Muscle of leg (tissue), 11 donors: ENCODE data around the gene AGAP3. TPM values are rescaled to one million over a fixed set of nuclear protein-coding genes. Genes with fewer than 3 reads are reported as not detected.

Source experiments
- DNase-seq: peaks from one replicate; pipeline ENCODE4 v3.0.0; 2013
- H3K27ac ChIP-seq: one replicate; pipeline ENCODE4 v1.5.1; 2013; ENCODE audit warnings: mild to moderate bottlenecking, low read length, control low read depth
- H3K27me3 ChIP-seq: one replicate; pipeline ENCODE4 v1.6.1; 2013; ENCODE audit warnings: low read length; ENCODE audit not compliant: control insufficient read depth, insufficient read depth
- H3K36me3 ChIP-seq: one replicate; pipeline ENCODE4 v1.6.1; 2013; ENCODE audit warnings: low read length; ENCODE audit not compliant: control insufficient read depth, insufficient read depth
- H3K4me1 ChIP-seq: one replicate; pipeline ENCODE4 v1.6.1; 2013; ENCODE audit warnings: low read length; ENCODE audit not compliant: control insufficient read depth, insufficient read depth
- H3K4me3 ChIP-seq: one replicate; pipeline ENCODE4 v1.5.1; 2013; ENCODE audit warnings: low read length, control low read depth
- H3K9me3 ChIP-seq: replicated peaks from 2 replicates; pipeline ENCODE4 v1.6.1; 2013; ENCODE audit warnings: low read depth, low read length; ENCODE audit not compliant: control insufficient read depth
- WGBS: methylation state at CpG from one replicate; pipeline ENCODE4 v1.1.5; 2013; ENCODE audit warnings: missing lambda C conversion rate; ENCODE audit not compliant: insufficient coverage; 5-methylcytosine and 5-hydroxymethylcytosine counted together
- polyA plus RNA-seq, 8 donors: library from polyadenylated mRNA; unstranded; fragments of 120-200 nt; gene quantifications; one replicate each; pipeline versions ENCODE4 v1.2.1 to v1.2.3, GENCODE V29; 2013; ENCODE audit warnings: inconsistent platforms in 1 of 8, low replicate concordance in 1 of 8; ENCODE audit not compliant: insufficient read length in 8 of 8, insufficient read depth in 1 of 8
- total RNA-seq: library from RNA; stranded (reverse); fragments of 120-200 nt; gene quantifications from one replicate; pipeline ENCODE4 v1.2.4, GENCODE V29; 2013

AGAP3 gene
- total and polyA plus RNA-seq, 9 donors = 37.0 to 95.4 (median 74.6) TPM

DNA sequence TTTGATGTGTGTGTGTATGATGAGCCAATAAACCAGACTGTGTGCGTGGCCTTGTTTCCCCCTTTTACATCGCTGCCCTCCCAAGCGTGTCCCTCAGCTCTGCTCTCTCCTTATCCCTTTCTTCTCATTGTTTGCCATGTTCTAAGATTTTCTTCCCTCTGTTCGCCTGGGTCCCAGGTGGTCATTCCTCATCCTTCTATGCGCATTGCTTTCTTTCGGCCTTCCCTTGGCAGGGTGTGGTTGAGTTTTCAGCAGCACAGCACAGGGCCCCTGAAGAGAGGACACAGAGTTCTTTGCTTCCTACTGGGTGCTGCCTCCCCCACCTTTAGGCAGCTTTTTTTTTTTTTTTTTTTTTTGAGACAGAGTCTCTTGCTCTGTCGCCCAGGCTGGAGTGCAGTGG is 58.1 kb downstream of the AGAP3 start:
- Histone ChIP-seq H3K4me1 (peaks cover 25% of the 10 kb centered on the region), H3K27me3 (peaks cover 6% of the 10 kb centered on the region), H3K36me3 (peaks cover 57% of the 10 kb centered on the region), H3K27ac (no peak overlapping the region), H3K9me3 (no peaks in the 10 kb centered on the region), H3K4me3 (no peak overlapping the region)
- WGBS = 100% methylated on average over 1 of the region's 7 CpGs
- DNase-seq = peak; percentile 1

DNA sequence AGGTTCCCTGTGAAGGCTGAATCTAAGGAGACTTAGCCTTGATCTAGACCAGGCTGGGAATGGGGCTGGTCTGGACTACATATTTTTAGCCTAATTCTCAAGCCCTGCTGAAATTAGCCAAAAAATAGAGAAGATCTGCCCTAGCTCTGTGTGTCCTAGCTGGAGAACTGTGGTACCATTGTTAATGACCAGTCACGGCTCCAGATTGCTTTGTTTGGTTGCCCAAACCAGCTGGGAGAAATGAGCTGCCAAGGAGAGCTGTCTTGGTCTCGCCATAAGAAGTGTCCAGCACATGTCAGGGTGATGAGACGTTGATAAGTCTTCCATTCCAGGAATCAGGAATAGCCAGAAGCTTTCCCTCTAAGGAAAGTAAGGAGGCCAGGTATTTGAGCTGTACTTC is 60.5 kb downstream of the AGAP3 start:
- peaks cover 36% of the 10 kb centered on the region for H3K36me3 ChIP-seq
- 56% methylated on average over 1 of the region's 3 CpGs for WGBS
- H3K27me3 ChIP-seq = peaks cover 6% of the 10 kb centered on the region
- no peak overlapping the region for H3K27ac ChIP-seq
- H3K9me3 ChIP-seq = no peaks in the 10 kb centered on the region
- no peak for DNase-seq
- no peak overlapping the region for H3K4me3 ChIP-seq
- H3K4me1 ChIP-seq = peaks cover 24% of the 10 kb centered on the region

DNA sequence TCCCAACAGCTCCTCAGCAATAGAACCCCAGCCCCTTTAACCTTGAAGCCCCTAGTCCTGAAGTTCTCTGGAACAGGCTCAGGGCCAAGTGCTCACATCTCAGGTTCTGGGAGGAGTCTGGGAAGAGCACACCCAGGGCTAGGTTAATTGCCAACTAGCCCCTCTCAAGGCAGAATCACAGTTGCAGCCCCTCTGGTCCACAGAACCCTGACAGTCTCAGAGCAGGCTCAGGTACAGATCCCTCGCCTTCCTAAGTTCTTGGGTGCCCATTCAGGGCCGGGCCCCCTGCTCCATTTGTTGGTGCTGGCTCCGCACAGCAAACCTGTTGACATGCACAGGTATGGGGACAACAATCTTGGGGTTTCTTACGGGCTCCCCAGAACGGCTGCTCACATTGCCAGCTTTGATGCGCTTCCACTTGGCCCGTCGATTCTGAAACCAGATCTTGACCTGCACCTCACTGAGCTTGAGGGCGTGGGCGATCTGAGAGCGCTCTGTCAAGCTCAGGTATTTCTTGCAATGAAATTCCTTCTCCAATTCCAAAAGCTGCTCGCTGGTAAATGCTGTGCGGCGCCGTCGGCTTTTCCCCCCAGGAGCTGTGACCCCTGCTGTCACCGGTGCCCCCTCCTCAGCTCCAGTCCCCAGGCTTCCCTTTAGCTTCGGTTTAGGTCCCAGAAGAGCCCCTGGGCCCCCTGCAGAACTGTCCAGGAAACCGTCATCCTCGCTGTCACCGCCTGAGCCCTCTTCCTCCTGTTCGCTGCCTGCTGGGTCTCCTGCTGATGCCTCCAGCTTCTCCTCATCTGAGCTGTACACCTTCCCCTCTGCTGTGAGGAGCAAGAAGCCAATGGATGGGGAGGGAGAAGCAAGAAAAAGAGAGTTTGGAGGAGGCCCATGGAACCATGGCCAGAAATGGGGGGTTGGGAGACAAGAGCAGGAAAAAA is 62.3 kb downstream of the AGAP3 start:
- peaks cover 9% of the 10 kb centered on the region for H3K4me1 ChIP-seq
- H3K36me3 ChIP-seq = peaks cover 18% of the 10 kb centered on the region
- no peak overlapping the region for H3K27ac ChIP-seq
- H3K27me3 ChIP-seq = peaks cover 11% of the 10 kb centered on the region
- no peak for DNase-seq
- H3K9me3 ChIP-seq = no peaks in the 10 kb centered on the region
- H3K4me3 ChIP-seq = no peak overlapping the region
- 59% methylated on average over 17 of the region's 22 CpGs for WGBS

DNA sequence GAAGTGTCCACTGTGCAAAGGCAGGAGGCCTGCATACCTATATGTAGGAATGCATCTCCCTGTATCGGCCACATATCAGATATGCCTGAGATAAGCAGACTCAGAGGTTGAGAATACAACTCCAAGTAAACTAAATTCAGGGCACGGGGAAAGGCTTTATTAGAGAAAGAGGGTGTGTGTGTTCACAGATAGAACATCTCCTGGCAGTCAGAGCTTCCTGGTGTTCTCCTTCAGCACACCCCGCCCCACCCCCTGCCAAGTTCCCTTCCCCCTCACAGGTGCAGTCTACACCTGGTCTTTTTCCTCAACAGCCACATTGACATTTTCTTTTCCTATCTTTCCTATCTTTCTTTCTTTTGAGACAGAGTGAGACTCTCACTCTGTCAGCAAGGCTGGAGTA is 64.1 kb downstream of the AGAP3 start:
- H3K4me1 ChIP-seq = peaks cover 6% of the 10 kb centered on the region
- 89% methylated on average over 1 of the region's 3 CpGs for WGBS
- H3K4me3 ChIP-seq = no peak overlapping the region
- DNase-seq = no peak
- no peaks in the 10 kb centered on the region for H3K9me3 ChIP-seq
- peaks cover 3% of the 10 kb centered on the region for H3K36me3 ChIP-seq
- no peak overlapping the region for H3K27ac ChIP-seq
- H3K27me3 ChIP-seq = peaks cover 11% of the 10 kb centered on the region

DNA sequence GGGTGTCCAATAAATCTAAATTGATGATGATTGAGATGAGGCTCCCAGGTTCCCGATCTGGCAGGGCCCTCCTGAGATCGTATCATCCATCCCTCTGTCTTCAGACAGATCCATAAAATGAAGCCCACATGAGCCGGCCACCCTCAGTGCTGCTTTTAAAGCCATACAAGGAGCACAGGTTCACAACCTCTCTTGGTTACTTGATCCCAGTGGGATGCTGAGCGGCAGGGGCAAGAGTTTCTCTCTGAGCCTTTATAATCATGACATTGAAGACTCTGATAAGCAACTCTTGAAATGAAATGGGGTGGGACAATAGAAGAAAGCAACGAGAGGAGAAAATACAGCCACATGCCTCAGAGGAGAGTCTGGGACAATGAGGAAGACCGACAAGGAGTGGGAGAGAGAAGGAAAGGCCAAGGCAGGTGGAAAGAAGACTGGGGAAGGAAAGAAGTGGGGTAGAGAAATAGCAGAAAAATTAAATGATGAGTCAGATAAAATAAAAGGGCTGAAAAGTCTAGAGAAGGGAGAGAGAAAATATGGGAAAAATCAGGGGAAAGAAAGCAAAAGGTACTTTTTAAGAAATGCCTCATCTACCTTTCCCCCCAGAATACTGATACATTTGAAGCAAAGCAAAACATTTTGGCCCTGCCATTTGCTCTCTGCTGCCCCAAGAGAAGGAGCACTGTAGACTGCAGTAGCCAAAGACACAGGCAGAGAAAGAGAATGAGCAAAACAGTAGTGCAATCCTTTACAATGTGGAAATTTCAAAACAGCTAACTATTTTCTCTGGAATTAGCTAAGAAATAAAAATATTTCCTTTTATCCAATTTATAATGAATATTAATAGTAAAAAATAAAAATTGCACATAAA is 66.6 kb downstream of the AGAP3 start:
- Histone ChIP-seq H3K27me3 (peaks cover 14% of the 10 kb centered on the region), H3K36me3 (no peaks in the 10 kb centered on the region), H3K4me3 (no peak overlapping the region), H3K9me3 (no peaks in the 10 kb centered on the region), H3K4me1 (peaks cover 6% of the 10 kb centered on the region), H3K27ac (no peak overlapping the region)
- no peak for DNase-seq
- WGBS = 47% methylated on average over 5 of the region's 6 CpGs

DNA sequence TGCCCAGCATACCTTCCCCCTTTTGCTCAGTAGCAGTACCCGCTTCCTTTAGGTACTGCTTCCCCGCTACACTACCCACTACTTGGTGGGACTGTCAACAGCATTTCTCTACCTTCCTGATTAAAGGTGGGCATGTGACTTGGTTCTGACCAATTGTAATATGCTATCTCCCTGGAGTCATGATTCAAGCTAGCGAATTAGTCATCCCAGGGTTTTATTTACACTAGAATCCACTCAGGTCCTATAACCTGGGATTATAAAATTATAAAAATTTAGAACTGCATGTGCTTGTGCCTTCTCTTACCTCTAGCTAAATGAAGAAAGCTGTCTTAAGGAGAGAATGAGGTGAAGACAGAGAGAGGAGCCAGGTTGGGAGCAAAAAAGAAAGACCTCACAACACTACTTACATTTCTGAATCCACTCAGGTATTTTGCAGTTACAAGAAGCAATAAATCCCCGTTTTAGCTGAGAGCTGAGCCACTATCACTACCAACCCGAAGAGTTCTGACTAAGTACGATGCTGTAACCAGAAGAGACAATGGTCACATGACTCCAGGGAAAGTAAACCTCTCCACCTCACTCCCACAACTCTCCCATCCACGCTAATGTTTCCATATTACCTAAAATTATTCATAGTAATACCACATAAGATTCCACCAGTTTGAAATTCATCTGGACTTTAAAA is 71.5 kb downstream of the AGAP3 start:
- peaks cover 8% of the 10 kb centered on the region for H3K27me3 ChIP-seq
- WGBS = 25% methylated on average over 3 of the region's 7 CpGs

DNA sequence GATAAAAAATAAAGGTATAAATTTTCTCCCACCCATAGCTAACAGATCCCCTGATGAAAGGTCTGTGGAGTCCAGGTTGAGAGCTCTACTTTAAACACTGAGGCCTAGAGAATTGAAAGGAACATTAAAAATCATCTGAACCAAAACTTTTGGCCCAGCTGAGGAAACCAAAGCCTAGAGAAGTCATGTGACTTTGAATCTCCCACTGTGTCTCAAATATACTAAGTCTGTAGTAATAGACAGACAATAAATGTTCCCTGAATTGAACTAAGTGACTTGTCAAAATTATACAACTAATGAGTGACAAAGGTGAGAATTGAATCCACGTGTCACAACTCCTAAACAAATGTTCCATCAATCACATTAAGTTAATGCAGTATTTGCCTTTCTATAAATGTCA is 75.5 kb downstream of the AGAP3 start:
- WGBS = no CpG with 5 or more reads among the region's 1 CpG

More for the DNA sequence above, 71.5 kb downstream of the AGAP3 start:
- Histone ChIP-seq H3K4me3 (no peak overlapping the region), H3K27ac (no peak overlapping the region), H3K9me3 (no peaks in the 10 kb centered on the region), H3K4me1 (no peaks in the 10 kb centered on the region), H3K36me3 (no peaks in the 10 kb centered on the region)
- no peak for DNase-seq

DNA sequence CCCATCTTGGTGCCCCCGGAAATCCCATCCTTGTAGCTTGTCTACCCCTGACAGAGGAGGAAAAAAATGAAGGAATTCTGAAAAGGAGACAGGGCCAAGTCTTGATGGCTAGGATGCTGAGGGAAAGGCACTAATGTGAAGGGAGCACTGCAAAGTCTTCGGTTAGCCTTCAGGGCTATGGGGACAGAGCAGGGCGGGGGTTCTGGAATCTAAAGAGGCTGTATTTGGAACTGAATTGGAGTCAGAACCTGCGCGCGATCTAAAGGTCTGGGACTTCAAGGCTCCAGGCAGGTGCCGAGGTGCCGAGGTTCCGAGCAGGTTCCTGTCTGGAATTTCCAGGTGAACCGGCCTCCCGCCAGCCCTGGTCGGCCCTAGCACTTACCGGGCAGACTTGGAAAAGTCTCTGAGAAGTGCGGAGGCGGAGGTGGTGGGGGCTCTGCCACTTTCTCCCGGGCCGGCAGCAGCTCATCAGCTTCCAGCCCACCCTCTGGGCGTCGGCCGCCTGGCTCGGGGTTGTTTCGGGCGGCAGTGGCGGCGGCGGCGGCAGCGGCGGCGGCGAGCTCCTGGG is 80.4 kb downstream of the AGAP3 start:
- Histone ChIP-seq H3K9me3 (no peaks in the 10 kb centered on the region), H3K27ac (no peak overlapping the region), H3K36me3 (no peaks in the 10 kb centered on the region), H3K27me3 (peaks cover 50% of the 10 kb centered on the region), H3K4me1 (peaks cover 13% of the 10 kb centered on the region), H3K4me3 (peak overlapping the region; percentile 19)
- 10% methylated on average over 28 of the region's 31 CpGs for WGBS
- DNase-seq = no peak

More for the DNA sequence above, 75.5 kb downstream of the AGAP3 start:
- H3K4me1 ChIP-seq = peaks cover 3% of the 10 kb centered on the region
- peaks cover 24% of the 10 kb centered on the region for H3K27me3 ChIP-seq
- H3K36me3 ChIP-seq = no peaks in the 10 kb centered on the region
- DNase-seq = no peak
- no peak overlapping the region for H3K4me3 ChIP-seq
- H3K27ac ChIP-seq = no peak overlapping the region
- no peaks in the 10 kb centered on the region for H3K9me3 ChIP-seq

DNA sequence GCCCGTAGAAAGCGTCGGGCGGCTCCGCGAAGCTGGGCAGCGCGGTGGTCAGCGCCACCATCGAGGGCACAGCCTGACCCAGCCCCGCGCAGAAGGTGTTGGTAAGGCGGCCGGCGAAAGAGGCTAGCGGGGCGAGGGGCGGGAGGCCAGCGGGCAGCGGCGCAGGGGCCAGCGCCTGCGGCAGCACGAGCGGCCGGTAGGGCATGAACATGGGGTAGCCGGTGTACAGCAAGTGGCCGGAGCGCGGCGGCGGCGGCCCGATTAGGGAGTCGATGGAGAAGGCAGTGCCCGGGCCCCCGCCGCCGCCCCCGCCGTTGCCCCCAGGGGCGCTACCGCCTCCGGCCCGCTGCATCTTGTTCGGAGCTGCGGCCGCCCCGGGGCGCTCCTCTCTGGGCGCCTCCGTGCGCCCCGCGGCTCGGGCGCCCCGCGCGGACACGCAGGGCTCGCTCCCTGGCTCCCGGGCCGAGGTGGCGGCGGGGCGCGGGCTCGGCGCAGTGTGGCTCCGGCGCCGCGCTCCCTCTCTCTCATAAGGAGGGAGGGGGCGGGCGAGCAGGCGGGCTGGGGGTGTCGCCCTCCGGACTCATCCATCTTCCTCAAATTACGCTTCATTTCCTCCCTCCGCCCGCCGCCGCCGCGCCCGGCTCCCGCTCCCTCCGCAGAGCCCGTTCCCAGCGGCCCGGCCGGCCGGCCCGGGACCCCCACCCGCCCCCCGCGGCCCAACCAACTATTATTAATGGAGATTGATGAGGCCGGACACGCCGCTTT is 81.1 kb downstream of the AGAP3 start, which contains the start of gene GBX1:
TSS of gene GBX1 (minus strand) at position 498 of the 765 bp plus-strand sequence. CDS start at position 352, 146 bp downstream.
- H3K27me3 ChIP-seq = peaks cover 52% of the 10 kb centered on the region
- peak; percentile 49 for DNase-seq
- WGBS = under 1% methylated on average over 66 of the region's 101 CpGs
- no peaks in the 10 kb centered on the region for H3K9me3 ChIP-seq
- H3K36me3 ChIP-seq = no peaks in the 10 kb centered on the region
- H3K4me1 ChIP-seq = peaks cover 13% of the 10 kb centered on the region
- H3K27ac ChIP-seq = no peak within 1 kb of the TSS
- H3K4me3 ChIP-seq = peak within 1 kb of the TSS; percentile 32
